ENCODE measurements around the gene LMO7.
A peak's percentile ranks its signal among the peaks of the same experiment; 100 is the strongest.

The LMO7 gene

DNA sequence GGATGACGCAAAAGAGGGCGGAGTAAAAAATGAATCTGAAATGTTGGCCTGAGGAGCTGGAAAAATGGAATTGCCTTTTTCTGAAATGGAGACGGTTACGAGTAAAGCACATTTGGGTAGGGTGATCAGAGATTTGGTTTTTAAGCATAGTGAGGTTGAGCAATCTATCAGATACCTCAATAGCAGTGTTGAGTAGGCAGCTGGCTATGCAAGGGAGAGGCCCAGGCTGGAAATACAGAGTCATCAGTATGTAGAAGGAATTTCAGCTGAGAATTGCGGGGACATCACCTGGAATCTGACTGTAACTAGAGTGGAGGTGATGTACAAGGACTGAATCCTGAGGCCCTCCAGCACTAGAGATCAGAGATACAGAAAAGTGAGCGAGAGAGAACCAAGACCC, 224.8 kb downstream of the LMO7 start:
- no peak for DNase-seq

DNA sequence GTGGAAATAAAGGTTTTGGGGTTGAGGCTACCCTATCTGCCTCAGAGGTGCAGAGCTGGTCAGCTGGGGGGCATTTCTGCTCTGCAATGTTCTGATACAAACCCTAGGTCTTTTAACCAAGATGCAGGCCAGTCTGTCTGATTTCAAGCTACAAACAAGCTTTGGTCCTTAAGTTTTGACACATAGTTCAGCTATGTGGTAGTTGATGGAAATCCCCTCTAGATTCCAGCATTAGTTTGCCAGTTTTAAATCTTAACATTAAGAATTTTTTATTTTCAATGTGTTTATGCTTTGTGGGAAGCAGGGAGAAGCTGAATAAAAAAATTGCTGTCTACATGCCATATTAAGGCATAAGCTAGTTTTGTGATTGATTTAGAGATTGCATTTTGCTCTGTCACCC, 225.7 kb downstream of the LMO7 start:
- no peak for DNase-seq

DNA sequence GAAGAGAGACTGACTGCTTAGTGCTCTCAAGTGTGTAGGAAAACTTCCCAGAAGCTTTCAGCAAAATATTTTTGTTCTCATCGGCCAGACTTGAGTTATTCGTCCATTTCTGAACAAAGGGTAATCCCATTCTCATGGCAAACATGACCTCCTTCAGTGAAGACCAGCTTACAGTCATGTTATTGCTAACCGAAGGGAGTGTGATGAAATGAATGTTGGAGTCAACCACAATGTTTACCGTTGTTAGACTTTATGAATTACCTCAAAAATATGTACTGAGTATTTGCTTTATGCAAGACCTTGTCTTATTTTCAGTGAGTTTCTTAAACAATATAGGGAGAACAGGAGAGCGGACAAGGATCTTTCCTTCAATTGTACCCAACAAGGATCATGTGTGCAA, 228.6 kb downstream of the LMO7 start:
- DNase-seq: no peak

DNA sequence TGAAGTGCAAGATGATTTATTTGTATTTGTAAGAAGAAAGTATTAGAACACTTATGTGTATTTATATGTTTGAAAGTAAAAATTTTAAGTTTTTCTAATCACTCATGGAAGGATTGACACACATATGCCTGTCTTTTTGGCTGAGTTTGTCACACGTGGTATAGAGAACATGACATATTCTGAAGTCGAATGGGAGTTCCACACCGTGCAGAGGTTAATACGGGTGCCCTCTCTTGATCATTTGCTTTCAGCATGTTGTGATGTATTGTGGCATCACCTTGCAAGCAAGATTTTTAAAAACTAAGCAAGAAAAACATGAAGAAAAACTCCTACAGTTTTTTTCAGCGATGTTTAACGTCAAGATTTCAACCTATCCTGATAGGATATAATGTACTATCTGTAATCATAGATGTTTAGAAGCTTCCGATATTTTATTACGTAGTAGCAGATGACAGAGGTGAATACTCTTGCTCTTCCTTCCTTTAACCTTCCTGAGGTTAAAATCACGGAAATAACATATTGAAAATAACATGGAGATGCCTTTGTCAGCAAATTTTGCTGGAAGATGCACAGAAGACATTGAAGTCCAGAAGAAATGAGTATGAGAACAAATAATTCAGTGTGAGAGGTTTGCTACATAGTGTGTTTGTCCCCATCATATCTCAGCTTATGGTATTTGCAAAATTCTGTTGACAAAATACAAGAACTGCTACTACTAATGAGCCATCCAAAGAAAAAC, 231.4 kb downstream of the LMO7 start:
- DNase-seq: no peak

DNA sequence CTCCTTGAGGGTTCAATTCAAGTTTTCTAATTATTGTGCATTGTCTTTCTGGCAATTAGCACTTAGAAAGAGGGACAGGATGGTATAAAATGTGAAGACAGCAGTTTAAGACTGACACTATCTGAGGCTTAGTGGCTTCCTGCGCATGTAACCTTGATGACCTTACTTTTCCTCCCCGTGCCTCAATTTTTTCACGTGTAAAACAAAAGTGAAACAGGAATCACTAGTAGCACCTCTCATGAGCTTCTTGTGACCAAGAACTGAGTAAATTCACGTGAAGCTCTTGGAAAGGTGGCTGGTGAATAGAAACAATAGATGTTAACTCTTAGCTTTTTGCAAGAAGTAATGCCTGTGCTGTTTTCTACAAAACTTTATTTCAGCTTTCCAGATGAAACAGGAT, 233.9 kb downstream of the LMO7 start:
- no peak for DNase-seq

DNA sequence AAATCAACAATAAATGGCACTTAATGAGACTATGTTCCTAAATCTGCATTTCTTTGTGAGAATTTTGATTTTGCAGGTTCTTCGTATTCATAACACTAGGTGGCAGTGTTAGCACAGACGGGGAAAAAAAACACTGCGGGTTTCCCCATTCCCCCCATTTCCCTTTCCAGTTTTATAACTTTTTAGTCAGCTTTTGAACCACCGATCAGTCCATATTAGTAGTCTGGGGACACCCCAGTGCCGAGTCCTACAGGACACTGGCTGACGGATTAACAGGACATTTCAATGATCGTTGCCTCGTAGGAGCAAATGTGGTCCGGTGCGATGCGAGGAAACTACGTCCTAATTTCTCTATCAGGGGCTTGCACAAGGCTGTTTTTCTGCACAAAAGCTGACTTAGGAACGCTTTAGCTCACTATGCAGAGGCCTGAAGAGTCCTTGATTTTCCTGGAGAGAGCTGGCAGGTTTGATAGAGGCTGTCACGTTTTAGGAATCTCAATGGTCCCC, 234.3 kb downstream of the LMO7 start:
- DNase-seq: no peak

DNA sequence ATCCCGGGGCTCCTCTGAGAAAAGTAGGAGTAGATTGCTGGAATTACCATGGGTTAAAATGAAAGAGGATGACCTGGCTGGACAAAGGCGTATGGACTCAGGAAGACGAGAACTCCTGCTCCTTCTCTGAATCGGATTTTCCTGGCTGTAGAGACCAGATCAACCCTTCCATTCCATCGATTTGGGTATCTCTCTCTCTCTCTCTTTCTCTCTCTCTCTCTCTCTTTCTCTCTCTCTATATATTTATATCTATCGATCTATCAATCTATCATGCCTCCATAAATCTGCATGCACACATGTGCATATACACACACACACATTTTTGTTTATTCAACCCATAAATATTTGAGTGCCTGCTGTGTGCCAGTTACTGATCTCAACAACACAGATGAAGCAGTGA, 234.9 kb downstream of the LMO7 start:
- DNase-seq: no peak

DNA sequence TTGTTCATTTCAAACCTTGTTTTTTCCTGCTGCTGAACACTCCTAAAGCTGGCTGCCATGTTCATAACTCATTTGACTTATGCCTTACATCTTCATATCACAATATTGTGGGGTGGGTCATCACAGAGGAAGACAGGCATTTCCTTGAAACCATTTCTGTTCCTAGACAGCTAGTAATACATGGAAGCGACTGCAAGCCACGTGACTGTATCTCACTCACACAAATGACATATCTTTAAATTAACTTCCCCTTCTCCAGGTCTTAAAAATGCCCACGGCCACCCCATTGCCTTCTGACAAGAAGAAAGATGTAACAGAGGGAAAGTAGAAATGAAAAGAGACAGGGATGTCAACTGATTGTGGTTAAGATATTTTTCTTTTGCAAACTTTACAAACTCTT, 236.8 kb downstream of the LMO7 start:
- DNase-seq: no peak

DNA sequence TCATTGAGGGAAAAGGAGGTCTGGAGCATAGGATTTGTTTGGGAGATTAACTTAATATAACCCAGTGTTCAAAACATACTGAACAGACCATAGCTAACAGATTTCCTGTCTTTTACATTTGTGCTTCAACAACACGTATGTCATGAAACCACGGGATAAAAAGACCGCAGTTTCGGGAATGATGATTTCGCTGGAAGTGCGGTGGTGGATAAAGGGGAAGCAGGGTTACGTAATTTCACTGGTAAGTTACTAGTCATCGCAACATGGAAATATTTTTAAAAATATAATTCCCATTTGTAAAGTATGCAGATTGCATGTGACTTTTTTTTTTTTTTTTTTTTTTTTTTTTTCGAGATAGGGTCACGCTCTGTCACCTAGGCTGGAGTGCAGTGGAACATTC, 237.4 kb downstream of the LMO7 start:
- DNase-seq: no peak

DNA sequence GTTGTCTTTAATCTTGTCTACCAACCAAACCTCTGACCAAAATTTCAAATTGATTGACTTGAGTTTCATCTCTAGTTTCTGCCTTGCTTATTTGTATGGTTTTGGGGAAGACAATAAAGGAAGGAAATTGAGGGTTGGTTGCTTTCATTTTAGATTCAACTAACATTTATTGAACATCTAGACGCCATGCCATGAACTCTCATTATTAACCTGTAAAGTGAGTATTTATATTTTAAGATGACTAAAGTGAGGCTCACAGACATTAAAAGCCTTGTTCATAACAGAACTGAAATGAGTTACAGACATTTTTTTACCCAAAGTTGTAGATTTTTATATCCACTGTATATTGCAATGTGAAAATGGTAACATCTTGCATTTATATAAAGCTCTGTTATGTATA, 239.3 kb downstream of the LMO7 start:
- DNase-seq: no peak

DNA sequence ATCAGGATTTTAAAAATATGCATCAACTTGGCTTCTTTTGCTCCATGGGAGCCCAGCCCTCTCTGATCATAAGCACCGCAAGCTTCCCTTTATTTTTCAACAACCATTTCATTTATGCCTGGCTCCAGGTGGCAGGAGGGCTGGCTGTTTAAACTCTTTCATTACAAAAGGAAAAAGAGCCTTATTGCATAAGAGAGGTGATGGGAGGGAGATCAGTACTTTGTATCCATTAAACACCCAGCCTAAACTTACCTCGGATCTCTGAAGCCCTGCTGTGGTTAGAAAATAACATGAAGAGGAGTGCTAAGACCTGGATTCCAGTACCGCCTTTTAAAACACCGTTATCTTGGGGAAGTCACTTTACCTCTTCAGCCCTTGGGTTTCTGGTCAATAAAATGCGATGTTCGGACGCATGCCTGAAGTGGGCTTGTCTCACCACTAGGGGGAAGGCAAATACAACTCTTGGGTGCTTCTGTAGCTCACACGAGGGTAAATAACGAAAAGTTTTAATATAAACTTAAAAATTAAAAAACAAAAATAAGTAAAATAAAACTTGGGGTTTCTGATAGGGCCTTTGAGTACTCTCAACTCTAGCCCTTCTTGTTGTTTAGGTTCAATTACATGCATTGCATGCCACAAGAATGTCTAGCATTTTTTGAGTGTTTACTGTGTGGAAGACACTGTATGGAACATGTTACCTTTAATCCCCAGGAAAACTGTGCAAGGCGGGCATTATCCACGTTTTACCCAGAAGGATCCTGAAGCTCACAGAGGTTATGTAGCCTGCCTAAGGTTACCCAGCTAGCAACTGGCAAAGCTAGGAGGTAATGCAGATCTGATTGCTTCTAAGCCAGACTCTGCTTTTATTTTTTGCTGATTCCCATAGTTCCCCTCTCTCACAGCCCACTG, 240.3 kb downstream of the LMO7 start:
- DNase-seq: peak; percentile 30

DNA sequence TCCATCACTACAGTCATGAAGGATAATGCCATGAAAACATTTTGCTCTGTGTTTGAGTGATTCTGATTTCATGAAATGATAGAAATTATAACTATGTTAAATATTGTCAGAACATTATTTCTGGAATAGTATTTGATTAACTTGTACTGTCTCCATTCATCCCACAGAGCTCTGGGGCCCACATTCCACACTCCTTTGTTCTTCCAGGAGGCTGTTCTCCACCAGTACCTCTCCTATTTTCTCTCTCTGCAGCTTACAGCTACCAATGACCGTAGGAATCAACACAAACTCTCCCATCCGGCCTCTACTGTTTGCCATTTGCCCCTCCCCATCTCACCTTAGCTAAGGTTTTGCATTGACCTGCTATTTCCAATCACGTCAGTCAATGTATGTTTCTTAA, 240.9 kb downstream of the LMO7 start:
- DNase-seq: no peak

DNA sequence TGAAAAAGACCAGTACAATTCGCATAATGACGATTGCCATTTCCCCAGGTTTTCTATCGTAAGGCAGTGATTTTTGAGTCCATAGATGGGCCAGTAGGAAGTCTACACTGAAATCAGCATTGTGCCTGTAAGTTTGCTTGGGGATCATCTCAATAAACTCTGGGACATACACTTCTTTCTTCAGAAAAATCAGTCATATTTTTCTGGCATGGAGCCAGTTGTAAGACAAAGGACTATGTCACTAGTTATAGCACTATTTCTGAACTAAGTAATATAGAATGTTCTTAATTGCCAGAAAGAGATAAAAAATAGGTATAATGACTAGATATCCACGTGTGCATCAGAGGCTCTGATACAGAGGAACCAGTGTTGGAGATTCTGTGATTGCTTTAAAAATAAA, 243.5 kb downstream of the LMO7 start:
- DNase-seq: no peak

DNA sequence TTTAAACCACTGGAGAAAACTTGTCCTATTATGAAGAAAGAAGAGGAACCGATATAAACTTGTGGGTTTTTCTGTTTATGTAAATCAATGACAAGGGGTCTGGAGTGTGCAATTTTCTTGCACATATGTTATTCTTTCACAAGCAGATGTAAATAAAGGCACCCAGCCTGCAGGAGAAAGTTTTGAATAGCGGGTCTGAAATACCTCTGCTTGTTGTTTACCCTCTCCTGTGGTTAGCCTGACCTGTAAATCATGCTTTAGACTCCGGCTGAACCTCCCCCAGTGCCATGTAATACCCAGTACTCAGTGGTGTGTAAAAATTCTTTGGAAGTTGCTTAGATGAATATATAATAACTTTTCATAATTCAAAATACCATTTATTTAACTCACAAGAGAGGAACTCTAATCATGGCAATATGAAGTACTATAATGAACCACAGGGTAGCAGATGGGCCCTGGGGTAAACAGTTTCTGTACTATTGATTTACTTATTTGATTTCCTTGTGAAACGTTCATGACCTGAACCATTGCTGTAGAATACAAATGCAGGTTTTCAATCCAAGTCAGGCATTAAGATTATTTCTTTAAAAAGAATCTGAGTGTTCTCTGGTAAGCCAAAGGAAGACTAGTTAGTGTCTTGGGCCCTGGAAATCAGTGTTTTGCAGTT, 245.1 kb downstream of the LMO7 start:
- DNase-seq: no peak

DNA sequence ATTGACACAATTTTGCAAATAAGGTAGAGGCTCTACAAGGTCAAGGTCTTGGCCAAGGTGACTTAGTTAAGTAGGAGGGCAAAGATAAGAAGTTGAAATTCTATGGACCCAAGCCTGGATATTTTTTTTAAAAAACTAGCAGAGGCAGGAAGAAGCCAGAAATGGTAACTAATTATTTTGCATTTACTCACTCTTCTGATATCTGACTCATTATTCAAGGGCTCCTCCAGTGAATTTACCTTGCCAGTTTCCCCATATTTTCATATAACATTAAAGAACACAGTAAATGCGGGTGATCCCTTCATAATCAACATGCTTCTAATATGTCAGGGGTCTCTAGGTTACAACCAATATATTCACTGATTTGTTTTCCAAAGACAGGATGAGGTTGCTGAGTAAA, 246.1 kb downstream of the LMO7 start:
- no peak for DNase-seq

DNA sequence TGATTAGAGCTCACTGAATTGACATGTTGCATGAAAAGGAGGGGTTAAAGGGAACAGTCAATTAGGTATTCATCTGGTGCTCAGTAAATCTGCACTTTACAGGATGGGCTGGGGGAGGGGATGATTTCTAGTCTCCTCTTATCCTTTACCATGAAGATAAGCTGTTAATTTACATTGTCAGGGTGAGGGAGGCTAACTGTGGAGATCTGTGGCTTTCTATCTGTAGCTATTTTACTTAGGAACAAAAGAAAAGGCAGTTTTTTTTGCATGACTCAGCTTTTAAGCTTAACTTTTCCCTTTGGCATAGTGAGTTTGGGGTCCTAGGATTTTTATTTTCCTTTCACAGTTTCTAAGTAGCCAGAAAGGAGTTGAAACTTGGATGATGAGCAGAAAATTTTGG, 253.3 kb downstream of the LMO7 start:
- no peak for DNase-seq

DNA sequence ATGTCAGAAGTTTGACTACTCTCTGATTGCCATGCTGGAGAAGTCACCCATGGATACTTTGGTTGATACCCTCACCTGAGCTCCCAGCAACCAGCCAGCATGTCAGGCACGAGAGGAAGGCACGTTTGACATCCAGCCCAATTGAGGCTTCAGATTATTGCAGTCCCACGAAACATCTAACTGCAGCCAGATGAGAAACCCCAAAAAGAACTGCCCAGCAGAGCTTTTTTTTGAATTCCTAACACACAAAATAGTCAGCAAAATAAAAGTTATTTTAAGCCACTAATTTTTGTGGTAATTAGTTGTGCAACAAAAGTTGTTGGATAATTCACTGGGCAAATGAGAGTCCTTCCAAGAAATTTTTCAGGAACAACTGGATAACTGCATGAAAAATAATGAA, 259.0 kb downstream of the LMO7 start:
- no peak for DNase-seq

DNA sequence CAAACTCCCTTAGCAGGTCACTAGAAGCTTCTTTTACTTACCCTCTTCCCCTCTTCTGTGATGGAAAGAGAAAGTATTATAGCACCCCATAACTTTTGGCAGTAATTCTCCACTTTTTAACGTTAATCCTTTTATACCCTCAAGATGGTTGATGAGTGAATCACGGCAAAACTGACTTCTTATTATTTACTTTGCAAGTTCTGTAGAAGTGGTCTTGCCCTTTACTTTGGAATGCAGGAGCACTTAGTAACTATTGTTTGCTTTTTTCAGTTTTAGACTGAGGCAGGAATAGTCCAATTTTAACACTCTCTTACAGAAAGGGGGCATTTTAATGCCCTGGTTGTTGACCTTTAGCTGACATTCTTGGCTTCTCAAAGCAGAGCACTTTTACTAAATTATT, 260.1 kb downstream of the LMO7 start:
- DNase-seq: no peak

DNA sequence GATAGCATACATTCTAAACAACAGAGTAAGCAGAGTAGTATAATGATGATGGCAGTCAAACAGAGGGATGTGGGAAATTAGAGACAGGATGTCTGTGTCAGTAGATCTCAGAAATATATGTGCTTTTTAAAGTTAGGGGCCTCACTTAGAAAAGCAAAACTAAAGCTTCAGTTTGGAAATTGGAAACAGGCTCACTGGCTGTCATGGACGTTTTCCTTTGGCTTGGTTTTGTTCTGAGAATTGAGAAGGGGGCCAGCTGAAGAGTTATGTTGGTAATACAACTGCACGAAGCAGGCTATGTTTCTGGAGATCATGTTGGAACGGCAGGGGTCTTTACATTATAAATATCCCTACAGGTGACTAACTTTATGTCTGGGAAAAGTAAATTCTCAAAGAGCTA, 261.3 kb downstream of the LMO7 start:
- DNase-seq: no peak

DNA sequence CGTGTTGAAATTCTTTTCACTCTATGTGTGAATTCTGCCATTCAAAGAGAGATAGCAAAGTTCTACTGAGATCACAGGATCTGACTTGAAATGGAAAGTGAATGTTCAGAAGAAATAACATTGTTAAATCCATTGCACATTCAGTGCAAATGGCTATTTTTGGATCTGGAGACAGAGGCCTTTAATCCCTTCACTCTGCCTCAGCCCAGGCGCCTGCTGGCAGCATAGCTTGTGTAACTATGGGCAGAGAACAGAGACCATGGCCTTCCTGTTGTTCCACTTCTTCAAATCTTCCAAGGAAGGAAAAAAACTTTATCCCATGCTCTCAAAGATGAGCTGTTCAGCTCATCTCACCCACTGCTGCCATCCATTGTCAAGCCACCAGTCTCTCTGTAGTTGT, 265.4 kb downstream of the LMO7 start:
- no peak for DNase-seq

DNA sequence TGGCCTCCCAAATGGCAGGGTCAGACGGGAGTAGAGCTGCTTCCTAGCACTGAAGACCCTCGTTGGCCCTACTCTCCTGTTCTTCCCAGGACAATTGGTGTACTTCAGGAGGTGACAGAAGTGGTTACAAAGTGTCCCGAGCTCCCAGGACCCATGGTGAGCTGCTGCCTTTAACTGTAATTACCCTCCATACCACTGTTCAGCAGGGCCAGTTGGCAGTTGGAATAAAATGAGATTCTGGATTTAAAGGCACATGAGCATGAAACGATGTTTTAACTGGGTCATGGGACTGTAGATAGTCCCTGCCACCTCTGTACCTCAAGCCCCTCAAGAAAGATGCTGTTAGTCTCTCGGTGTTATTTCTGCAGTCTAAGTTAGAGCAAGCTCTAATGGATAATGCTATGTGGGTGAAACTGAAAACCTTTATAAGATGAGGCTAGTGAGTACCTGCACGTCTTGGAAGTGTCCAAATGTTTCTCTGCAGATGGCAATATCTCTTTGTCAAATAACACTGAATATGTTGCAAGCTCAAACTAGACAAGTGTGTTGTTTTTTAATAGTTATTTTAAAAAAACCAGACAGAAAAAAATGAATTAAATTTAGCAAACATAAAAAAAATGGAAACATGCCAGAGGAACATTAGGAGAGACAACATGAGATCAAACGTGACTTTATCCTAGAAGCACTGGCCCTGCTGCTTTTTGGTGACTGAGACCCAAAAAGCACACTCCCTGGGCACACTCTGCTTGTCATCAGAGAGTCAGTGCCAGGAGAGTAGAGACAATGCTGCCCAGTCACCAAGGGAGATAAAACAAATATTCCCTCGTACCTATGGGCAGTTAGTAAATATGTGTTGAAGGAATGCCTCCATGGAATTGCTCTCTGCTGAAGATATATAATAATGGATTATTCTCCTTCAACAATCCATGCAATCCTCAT, 266.3 kb downstream of the LMO7 start:
- DNase-seq: no peak

DNA sequence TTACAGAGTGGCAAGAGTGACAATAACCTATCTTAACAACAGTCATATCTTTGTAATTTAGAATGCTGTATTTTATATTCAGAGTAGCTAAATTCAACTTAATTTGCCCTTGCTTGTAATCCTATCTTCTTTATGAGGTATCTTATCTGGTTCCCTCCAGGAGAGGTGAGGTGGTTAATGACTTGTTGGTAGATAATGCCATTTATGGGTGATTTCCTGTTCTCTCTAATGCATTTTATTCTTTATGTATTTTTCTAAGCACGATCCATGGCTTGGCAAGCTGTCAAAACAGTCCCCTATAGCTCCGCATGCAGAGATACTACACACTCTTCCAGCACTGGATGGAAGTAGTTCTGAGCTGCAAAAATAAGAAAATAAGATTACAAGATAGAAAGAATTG, 267.9 kb downstream of the LMO7 start:
- DNase-seq: no peak

DNA sequence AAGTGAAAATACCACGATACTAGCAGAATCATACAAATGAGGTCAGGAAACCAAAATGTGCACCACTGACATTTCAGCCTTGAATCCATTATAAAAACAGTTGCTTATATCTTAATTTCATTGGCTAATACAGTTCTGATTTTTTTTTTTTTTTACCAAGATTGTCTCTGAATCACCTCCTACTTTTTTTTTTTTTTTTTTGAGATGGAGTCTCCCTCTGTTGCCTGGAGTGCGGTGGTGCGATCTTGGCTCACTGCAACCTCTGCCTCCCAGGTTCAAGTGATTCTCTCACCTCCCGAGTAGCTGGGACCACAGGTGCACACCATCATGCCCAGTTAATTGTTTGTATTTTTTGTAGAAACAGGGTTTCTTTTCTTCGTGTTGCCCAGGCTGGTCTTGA, 270.2 kb downstream of the LMO7 start:
- no peak for DNase-seq
